HG03095 (cell line): ENCODE results near the gene FOXK1.

Experiments used
- ATAC-seq: cut with Tn5 transposase; IDR thresholded peaks from one replicate; pipeline ENCODE4 v1.9.1; 2021; ENCODE audit warnings: moderate library complexity; ENCODE audit not compliant: unreplicated experiment

Gene FOXK1

GRCh38 chr7:4814433-4814832 lies 132.3 kb downstream of the FOXK1 start:
- no peak for ATAC-seq

DNA sequence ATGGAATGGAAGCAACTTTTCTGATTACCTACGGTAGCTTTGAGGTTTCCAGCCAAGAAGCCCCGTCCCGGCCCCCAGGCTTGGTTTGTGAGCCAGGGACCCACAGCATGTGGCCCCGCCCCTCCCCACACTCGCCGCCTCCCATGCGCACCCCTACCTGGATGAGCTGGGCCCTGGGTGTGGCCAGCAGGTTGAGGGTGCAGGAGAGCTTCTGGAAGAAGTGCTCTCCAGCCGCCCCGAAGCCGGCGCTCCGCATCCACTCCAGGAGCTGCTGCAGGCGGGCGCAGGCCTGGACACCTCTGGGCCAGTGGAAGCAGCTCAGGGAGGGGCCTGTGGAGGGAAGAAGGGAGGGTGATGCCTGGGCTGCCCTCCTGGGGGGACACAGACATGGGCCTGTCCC lies 133.0 kb downstream of the FOXK1 start:
- ATAC-seq = no peak

DNA sequence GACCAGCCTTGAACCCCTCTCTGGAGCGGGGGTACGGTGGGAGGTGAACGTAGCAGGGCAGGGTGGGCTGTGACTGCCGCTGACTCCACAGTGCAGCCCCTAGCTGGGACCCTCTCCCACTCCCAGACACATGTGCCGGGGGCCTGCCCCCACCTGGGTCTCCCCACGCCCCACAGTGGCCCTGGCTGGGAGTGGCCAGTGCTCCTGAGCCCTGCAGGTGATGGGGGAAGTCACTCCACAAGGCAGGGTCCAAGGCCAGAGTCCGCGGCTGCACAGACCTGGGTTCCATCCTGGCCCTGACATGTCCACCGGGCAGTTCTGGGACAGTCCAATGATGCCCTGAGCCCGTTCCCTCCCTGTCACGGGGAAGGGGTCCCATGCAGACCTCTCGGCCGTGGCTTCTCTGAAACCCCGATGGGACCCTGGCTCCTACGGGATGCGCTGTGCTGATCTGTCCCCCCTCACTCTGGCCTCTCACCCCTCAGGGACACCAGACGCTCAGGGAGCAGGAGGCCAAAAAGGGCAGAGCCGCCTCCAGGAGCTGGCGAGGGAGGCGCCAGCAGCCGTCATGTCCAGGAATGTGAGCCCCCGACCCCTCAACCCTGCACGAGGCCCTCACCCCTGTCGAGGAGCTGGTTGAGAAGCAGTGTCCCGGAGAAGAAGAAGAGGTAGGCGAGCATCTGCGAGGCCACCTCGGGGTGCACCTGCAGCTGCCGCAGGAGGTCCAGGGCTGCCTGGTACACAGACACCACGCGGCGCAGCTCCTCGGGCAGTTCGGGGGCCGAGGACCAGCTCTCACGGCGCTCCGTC lies 133.7 kb downstream of the FOXK1 start:
- ATAC-seq = no peak

DNA sequence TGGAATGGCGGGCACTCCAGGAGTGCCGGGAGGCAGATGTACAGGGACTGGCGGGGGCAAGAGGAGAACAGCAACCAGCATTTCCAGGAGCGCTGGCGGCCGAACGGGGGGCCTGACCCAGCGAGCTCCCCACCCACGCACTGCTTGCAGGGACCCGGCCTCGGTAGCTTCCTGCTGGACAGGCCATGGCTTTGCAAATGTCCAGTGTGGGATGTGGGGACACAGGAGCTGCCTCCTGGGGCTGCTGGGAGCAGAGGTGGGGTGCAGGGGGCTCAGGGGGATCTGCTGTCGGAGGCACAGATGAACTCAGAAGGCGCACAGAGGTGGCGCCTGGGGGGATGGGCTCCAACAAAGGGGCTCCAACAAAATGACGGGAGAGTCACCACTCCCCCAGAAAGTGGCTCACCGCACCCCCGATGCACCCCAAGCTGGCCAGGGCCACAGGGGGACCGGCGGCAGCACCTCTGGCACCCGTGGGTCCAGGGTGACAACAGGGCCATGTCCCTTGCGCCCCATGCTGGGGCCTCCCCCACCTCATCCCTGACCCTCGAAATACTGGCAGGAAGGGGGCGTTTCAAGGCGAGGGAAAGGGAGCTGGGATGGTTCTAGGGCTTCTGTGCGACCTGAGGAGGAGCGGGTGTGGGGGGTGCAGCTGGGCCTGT lies 134.5 kb downstream of the FOXK1 start:
- no peak for ATAC-seq

DNA sequence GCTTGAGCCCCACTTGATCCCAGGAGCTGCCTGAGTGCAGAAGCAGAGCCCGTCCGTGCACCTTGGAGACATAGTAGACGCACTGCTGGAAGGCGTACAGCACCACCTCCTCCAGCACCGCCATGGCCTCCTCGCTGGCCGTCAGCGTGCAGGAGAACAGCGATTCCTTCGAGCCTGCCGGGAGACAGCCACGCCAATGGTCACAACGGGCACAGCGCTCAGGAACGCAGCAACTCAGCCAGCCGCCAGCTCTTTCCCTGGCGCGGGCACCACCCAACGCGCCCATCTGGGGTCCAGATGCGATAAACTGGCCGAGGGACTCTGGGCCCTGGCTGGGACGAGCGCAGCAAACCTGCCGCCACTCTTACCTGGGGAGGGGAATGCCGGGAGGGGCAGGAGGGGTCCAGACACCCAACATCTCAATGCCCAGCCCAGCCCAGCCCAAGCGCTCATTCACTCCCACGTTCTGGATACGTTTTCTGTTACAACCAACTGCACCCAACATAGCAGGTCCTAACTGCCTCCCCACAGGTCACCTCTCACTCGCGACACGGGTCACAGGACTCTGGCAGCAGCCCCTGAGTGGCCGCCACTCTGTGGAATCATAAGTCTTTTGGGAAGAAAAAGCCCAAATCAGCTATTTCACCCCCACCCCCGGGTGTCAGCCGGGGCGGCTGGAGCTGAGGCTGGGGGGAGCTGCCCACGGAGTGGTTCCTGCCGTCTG lies 135.2 kb downstream of the FOXK1 start:
- ATAC-seq = no peak

GRCh38 chr7:4818000-4818794 lies 136.1 kb downstream of the FOXK1 start:
- ATAC-seq = no peak

GRCh38 chr7:4819560-4820404 lies 137.7 kb downstream of the FOXK1 start:
- no peak for ATAC-seq

- no peak for ATAC-seq
Observed at GRCh38 chr7:4820405-4820966, 138.4 kb downstream of the FOXK1 start.
